Measurements from ENCODE around the gene KCNJ11. TPM values are rescaled to one million over a fixed set of nuclear protein-coding genes. Genes with fewer than 3 reads are reported as not detected.
A peak's percentile ranks its signal among the peaks of the same experiment; 100 is the strongest.

The KCNJ11 gene
- total RNA-seq, 1 experiment from 2014 or later = 7.5 TPM

GRCh38 chr11:17371614-17372013 is 16.8 kb downstream of the KCNJ11 start:
- Histone ChIP-seq H3K4me3 (replicated peaks in 1 of 2; ENCODE audit: low read depth in 1 of 2, low read length in 2 of 2) (no peak overlapping the region), H3K9me3 (ENCODE audit: control insufficient read depth in 1 of 2, insufficient read depth in 1 of 2, low read depth in 1 of 2, low read length in 2 of 2) (peaks cover 23 to 49% of the 10 kb centered on the region in 2 experiments; a peak in 2 of 4 replicates), H3K4me2 (ENCODE audit: low read length) (no peak overlapping the region), H3K27me3 (ENCODE audit: insufficient read depth, low read length) (no peaks in the 10 kb centered on the region), H3K9me2 (ENCODE audit: insufficient read depth) (no peaks in the 10 kb centered on the region), H3K36me3 (ENCODE audit: control insufficient read depth in 1 of 2, insufficient read depth in 2 of 2, low read length in 2 of 2) (0 out of 4 replicates have a peak, but pooled peaks cover 0 to 9% of the 10 kb centered on the region in 2 experiments), H3K79me2 (ENCODE audit: insufficient read depth, low read length) (no peaks in the 10 kb centered on the region), H3K9ac (ENCODE audit: low read length) (no peak overlapping the region), H3K27ac (ENCODE audit: low read depth, low read length) (no peak overlapping the region), H3K4me1 (ENCODE audit: control insufficient read depth in 1 of 2, insufficient read depth in 2 of 2, low read length in 2 of 2) (no peaks in the 10 kb centered on the region), H4K20me1 (ENCODE audit: insufficient read depth) (no peaks in the 10 kb centered on the region), H2AFZ (ENCODE audit: low read depth, low read length, poor library complexity, severe bottlenecking) (no peak overlapping the region)
- ATAC-seq = 0 out of 2 replicates have a peak, but pooled peaks have one; percentile 52
- CTCF ChIA-PET = interaction anchor here (0.5 kb wide), 1 partner anchor 40 kb away, joined by 3 read pairs; no protein-coding TSS in a partner anchor
- TF ChIP-seq RAD21 (IDR thresholded peaks at IDR 0.05; ENCODE audit: low read depth) (no peak), CBX3 (IDR thresholded peaks at IDR 0.05; ENCODE audit: low read depth) (peak; percentile 100), JUND (IDR thresholded peaks at IDR 0.05) (no peak), EZH2 (IDR thresholded peaks at IDR 0.05) (no peak), ZFX (IDR thresholded peaks at IDR 0.05) (no peak), ZNF274 (IDR thresholded peaks at IDR 0.05; ENCODE audit: low read depth, low read length) (no peak), EGR1 (IDR thresholded peaks at IDR 0.05; ENCODE audit: low read depth) (no peak), TCF7L2 (IDR thresholded peaks at IDR 0.05; ENCODE audit: borderline replicate concordance, extremely low read depth, insufficient read depth, insufficient read length) (peak; percentile 13)
- DNase-seq (ENCODE audit: low read depth, low spot score) = peak; percentile 61
- intact Hi-C loops (cut with micrococcal nuclease) = no loop called here
- no TSS peak for BruUV-seq (replicated peaks)
- POLR2A ChIA-PET = no interaction called here
- RAD21 ChIA-PET (ENCODE audit: low non-redundant PET in 1 of 2, low total read pairs in 2 of 2, uncharacterized antibody in 2 of 2, unreplicated experiment in 2 of 2) = no interaction called here

- BruUV-seq (replicated peaks) = no TSS peak
- H3K9me2 ChIP-seq (ENCODE audit: insufficient read depth) = no peaks in the 10 kb centered on the region
- 0 out of 4 replicates have a peak, but pooled peaks cover 0 to 9% of the 10 kb centered on the region in 2 experiments for H3K36me3 ChIP-seq (ENCODE audit: control insufficient read depth in 1 of 2, insufficient read depth in 2 of 2, low read length in 2 of 2)
- CTCF ChIA-PET = no interaction called here
- intact Hi-C loops (cut with micrococcal nuclease) = no loop called here
- DNase-seq (ENCODE audit: low read depth, low spot score) = no peak
- H3K79me2 ChIP-seq (ENCODE audit: insufficient read depth, low read length) = no peaks in the 10 kb centered on the region
- no peak overlapping the region for H3K27ac ChIP-seq (ENCODE audit: low read depth, low read length)
- H4K20me1 ChIP-seq (ENCODE audit: insufficient read depth) = no peaks in the 10 kb centered on the region
- H3K4me3 ChIP-seq (replicated peaks in 1 of 2; ENCODE audit: low read depth in 1 of 2, low read length in 2 of 2) = no peak overlapping the region
- RAD21 ChIA-PET (ENCODE audit: low non-redundant PET in 1 of 2, low total read pairs in 2 of 2, uncharacterized antibody in 2 of 2, unreplicated experiment in 2 of 2) = no interaction called here
- H3K9me3 ChIP-seq (ENCODE audit: control insufficient read depth in 1 of 2, insufficient read depth in 1 of 2, low read depth in 1 of 2, low read length in 2 of 2) = peaks cover 23 to 49% of the 10 kb centered on the region in 2 experiments; a peak in 2 of 4 replicates
- no peak overlapping the region for H2AFZ ChIP-seq (ENCODE audit: low read depth, low read length, poor library complexity, severe bottlenecking)
- POLR2A ChIA-PET = no interaction called here
- no peaks in the 10 kb centered on the region for H3K27me3 ChIP-seq (ENCODE audit: insufficient read depth, low read length)
- ATAC-seq = no peak
- H3K4me1 ChIP-seq (ENCODE audit: control insufficient read depth in 1 of 2, insufficient read depth in 2 of 2, low read length in 2 of 2) = no peaks in the 10 kb centered on the region
- no peak overlapping the region for H3K4me2 ChIP-seq (ENCODE audit: low read length)
- H3K9ac ChIP-seq (ENCODE audit: low read length) = no peak overlapping the region
- TF ChIP-seq SIN3A (IDR thresholded peaks at IDR 0.05; ENCODE audit: low read depth) = no peak
- TF ChIP-seq MAX (IDR thresholded peaks at IDR 0.05) = no peak
- no peak for TF ChIP-seq ZFX (IDR thresholded peaks at IDR 0.05)
- no peak for TF ChIP-seq SP1 (IDR thresholded peaks at IDR 0.05; ENCODE audit: low read depth)
- no peak for TF ChIP-seq TCF7L2 (IDR thresholded peaks at IDR 0.05; ENCODE audit: borderline replicate concordance, extremely low read depth, insufficient read depth, insufficient read length)
- no peak for TF ChIP-seq SRF (IDR thresholded peaks at IDR 0.05; ENCODE audit: low read depth)
- TF ChIP-seq CEBPB (IDR thresholded peaks at IDR 0.05; ENCODE audit: low read depth) = no peak
- TF ChIP-seq JUND (IDR thresholded peaks at IDR 0.05) = no peak
- no peak for TF ChIP-seq ZNF274 (IDR thresholded peaks at IDR 0.05; ENCODE audit: low read depth, low read length)
- no peak for TF ChIP-seq POLR2AphosphoS5 (IDR thresholded peaks at IDR 0.05; ENCODE audit: low read depth, low read length)
- no peak for TF ChIP-seq EGR1 (IDR thresholded peaks at IDR 0.05; ENCODE audit: low read depth)
- no peak for TF ChIP-seq ATF3 (IDR thresholded peaks at IDR 0.05)
- no peak for TF ChIP-seq POLR2A (IDR thresholded peaks at IDR 0.05; ENCODE audit: borderline replicate concordance, extremely low read depth, insufficient read depth, insufficient read length)
- TF ChIP-seq CTCF (IDR thresholded peaks at IDR 0.05 in 2 of 3, conservative IDR thresholded peaks at IDR 0.05 in 1 of 3; ENCODE audit: borderline replicate concordance in 1 of 3, insufficient read depth in 1 of 3, low read depth in 2 of 3, low read length in 2 of 3) = no peak
- no peak for TF ChIP-seq CBX3 (IDR thresholded peaks at IDR 0.05; ENCODE audit: low read depth)
- TF ChIP-seq FOSL1 (IDR thresholded peaks at IDR 0.05; ENCODE audit: low read depth) = no peak
- no peak for TF ChIP-seq EZH2phosphoT487 (IDR thresholded peaks at IDR 0.05; ENCODE audit: borderline replicate concordance)
Measured at GRCh38 chr11:17369684-17370243, 18.7 kb downstream of the KCNJ11 start.

All from HCT116 (cell line).